ENCODE results near the gene HS3ST5. TPM values are rescaled to one million over a fixed set of nuclear protein-coding genes. Genes with fewer than 3 reads are reported as not detected.

HS3ST5 gene
- total RNA-seq, 1 donor from 2014 or later, result not detected

DNA sequence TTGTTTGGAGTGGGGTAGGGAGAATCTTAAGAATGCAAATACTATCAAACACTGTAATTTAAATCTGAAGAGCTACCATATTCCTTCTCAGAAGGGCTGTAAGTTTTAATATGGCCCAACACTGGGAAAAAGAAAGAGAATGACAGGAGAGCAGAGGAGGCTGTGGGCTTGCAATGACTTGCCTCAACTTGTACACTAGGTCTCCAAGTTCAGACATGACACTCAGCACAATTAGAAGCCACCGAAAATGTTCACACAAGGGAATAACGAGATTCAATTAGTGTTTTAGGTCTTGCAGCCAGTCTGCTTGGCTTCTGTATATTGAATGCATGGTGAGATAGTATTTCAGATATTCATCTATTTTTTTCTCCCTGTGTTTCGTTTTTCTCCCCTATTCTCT is 89.4 kb downstream of the HS3ST5 start:
- TF ChIP-seq, protein P1, sequence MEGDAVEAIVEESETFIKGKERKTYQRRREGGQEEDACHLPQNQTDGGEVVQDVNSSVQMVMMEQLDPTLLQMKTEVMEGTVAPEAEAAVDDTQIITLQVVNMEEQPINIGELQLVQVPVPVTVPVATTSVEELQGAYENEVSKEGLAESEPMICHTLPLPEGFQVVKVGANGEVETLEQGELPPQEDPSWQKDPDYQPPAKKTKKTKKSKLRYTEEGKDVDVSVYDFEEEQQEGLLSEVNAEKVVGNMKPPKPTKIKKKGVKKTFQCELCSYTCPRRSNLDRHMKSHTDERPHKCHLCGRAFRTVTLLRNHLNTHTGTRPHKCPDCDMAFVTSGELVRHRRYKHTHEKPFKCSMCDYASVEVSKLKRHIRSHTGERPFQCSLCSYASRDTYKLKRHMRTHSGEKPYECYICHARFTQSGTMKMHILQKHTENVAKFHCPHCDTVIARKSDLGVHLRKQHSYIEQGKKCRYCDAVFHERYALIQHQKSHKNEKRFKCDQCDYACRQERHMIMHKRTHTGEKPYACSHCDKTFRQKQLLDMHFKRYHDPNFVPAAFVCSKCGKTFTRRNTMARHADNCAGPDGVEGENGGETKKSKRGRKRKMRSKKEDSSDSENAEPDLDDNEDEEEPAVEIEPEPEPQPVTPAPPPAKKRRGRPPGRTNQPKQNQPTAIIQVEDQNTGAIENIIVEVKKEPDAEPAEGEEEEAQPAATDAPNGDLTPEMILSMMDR (IDR thresholded peaks at IDR 0.05), result no peak
- Mint-ChIP-seq H3K4me3 (no peak overlapping the region), H3K36me3 (ENCODE audit: low read depth) (no peaks in the 10 kb centered on the region), H3K9me3 (peaks cover 2% of the 10 kb centered on the region), H3K27me3 (no peaks in the 10 kb centered on the region), H3K4me1 (no peaks in the 10 kb centered on the region), H3K27ac (no peak overlapping the region)
- ATAC-seq (ENCODE audit: low read depth) (no peak), DNase-seq (no peak)
- ChIA-PET POLR2A (no interaction called here), CTCF (no interaction called here)
- intact Hi-C loops (cut with micrococcal nuclease), result no loop called here

DNA sequence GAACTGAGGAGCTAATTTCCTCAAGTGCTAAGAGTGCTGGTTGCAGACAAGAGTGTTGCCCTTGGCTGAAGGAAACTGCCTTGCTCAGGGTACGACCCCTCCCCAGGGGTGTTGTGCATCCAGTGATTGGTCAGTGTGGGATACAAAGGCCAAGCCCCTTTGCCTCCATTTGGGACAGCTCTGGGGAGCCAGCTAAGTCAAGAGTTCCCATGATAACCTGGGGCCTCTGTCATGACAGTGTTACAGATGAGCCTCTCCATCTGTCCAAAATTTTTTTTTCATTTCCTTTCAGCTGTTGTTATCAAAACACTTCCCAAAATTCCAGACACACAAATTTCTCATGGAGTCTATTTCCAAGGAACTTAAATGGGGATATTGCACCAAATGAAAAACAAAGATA is 93.3 kb downstream of the HS3ST5 start:
- no peak overlapping the region for H3K27ac Mint-ChIP-seq

DNA sequence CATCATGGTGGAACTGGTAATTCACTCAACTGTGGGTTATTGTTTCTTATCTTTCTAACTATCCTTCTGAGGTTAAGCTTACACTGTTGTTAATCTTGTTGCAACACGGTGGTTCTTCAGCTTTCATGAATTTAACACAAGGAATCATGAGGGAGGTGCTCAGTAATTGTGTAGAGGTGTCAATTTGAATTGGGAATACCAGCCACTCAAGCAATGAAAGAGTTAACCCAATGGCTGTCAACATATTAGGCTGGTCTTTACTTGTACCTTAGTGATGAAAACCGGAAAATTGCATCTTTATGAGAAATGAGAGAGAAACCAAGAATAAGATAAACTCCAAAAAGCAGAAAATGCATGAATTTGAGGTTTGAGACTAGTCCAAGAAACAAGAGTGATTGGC is 95.7 kb downstream of the HS3ST5 start:
- ChIA-PET POLR2A (no interaction called here), CTCF (no interaction called here)
- ATAC-seq (ENCODE audit: low read depth), result no peak

More for the DNA sequence above, 93.3 kb downstream of the HS3ST5 start:
- CTCF ChIA-PET, result no interaction called here
- TF ChIP-seq, protein P1 (IDR thresholded peaks at IDR 0.05), result no peak
- intact Hi-C loops (cut with micrococcal nuclease), result no loop called here
- POLR2A ChIA-PET, result no interaction called here
- DNase-seq (no peak), ATAC-seq (ENCODE audit: low read depth) (no peak)
- Mint-ChIP-seq H3K4me1 (no peaks in the 10 kb centered on the region), H3K9me3 (no peaks in the 10 kb centered on the region), H3K27me3 (no peaks in the 10 kb centered on the region), H3K4me3 (no peak overlapping the region), H3K36me3 (ENCODE audit: low read depth) (no peaks in the 10 kb centered on the region)

DNA sequence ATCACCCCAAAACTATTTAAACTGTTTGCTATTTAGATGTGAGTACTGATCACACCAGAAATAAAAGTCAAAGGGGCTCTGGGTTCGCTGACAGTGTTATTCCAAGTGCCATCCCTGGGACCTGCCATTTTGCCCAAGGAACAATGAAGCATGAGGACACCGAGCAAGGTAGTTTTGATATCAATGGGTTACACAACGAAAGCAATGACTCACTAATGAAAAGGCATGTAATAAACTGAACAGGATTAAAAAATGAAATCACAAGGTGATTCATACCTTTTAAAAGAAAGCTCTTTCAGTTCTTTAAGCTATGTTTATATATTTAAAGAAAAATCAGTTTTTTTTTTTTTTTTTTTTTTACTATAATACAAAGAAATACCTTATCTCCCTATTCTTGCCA is 102.0 kb downstream of the HS3ST5 start:
- Mint-ChIP-seq H3K36me3 (ENCODE audit: low read depth) (no peaks in the 10 kb centered on the region), H3K27ac (no peak overlapping the region), H3K9me3 (no peaks in the 10 kb centered on the region), H3K4me3 (no peak overlapping the region), H3K27me3 (no peaks in the 10 kb centered on the region), H3K4me1 (no peaks in the 10 kb centered on the region)
- ATAC-seq (ENCODE audit: low read depth) (no peak), DNase-seq (no peak)
- ChIA-PET CTCF (no interaction called here), POLR2A (no interaction called here)
- intact Hi-C loops (cut with micrococcal nuclease), result no loop called here
- TF ChIP-seq, protein P1 (IDR thresholded peaks at IDR 0.05), result no peak

More for the DNA sequence above, 95.7 kb downstream of the HS3ST5 start:
- Mint-ChIP-seq H3K36me3 (ENCODE audit: low read depth) (no peaks in the 10 kb centered on the region), H3K27ac (no peak overlapping the region), H3K4me3 (no peak overlapping the region), H3K4me1 (no peaks in the 10 kb centered on the region), H3K9me3 (no peaks in the 10 kb centered on the region), H3K27me3 (no peaks in the 10 kb centered on the region)
- TF ChIP-seq, protein P1 (IDR thresholded peaks at IDR 0.05), result no peak
- intact Hi-C loops (cut with micrococcal nuclease), result no loop called here
- no peak for DNase-seq

DNA sequence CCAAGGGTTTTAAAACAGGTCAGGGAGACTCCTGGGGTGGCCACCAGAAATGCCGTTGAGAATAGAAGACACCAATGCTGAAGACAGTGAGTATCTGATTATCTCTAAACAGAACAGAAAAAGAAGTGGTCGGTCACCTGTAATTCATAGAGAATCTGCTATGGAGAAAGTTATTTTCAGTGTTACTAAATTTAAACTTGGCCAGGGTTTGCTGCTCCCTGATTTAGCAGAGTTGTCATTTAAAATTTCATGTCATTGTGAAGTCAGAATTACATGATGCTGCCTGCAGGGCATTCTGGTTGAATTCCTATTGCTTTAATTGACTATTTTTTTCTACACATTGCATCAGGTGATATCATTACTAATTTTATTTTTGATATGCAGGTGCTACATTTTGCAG is 114.1 kb downstream of the HS3ST5 start:
- no peak overlapping the region for H3K4me3 Mint-ChIP-seq
- H3K9me3 Mint-ChIP-seq, result peaks cover 2% of the 10 kb centered on the region
- no peak overlapping the region for H3K27ac Mint-ChIP-seq
- H3K4me1 Mint-ChIP-seq, result no peaks in the 10 kb centered on the region
- TF ChIP-seq, protein P1 (IDR thresholded peaks at IDR 0.05), result no peak
- ATAC-seq (ENCODE audit: low read depth), result no peak
- no peaks in the 10 kb centered on the region for H3K27me3 Mint-ChIP-seq
- ChIA-PET POLR2A (no interaction called here), CTCF (no interaction called here)
- intact Hi-C loops (cut with micrococcal nuclease), result no loop called here
- no peak for DNase-seq
- H3K36me3 Mint-ChIP-seq (ENCODE audit: low read depth), result no peaks in the 10 kb centered on the region
